Hindlimb muscle (tissue), 1 donor: ENCODE data around the gene MAP3K13. TPM values are rescaled to one million over a fixed set of nuclear protein-coding genes. Genes with fewer than 3 reads are reported as not detected.
"Not testable (repeated sequence)": the region's sequence is repeated elsewhere in the genome, so short reads cannot be mapped to it uniquely, and the experiment has no call there.

Experiments
- DNase-seq: peaks from one replicate; pipeline ENCODE4 v3.0.0-alpha.2; 2013
- polyA plus RNA-seq: library from polyadenylated mRNA; unstranded; fragments of 120-200 nt; gene quantifications from one replicate; pipeline ENCODE4 v1.2.1, GENCODE V29; 2013; ENCODE audit not compliant: insufficient read length

Gene MAP3K13
- polyA plus RNA-seq, 1 donor = 14.0 TPM

DNA sequence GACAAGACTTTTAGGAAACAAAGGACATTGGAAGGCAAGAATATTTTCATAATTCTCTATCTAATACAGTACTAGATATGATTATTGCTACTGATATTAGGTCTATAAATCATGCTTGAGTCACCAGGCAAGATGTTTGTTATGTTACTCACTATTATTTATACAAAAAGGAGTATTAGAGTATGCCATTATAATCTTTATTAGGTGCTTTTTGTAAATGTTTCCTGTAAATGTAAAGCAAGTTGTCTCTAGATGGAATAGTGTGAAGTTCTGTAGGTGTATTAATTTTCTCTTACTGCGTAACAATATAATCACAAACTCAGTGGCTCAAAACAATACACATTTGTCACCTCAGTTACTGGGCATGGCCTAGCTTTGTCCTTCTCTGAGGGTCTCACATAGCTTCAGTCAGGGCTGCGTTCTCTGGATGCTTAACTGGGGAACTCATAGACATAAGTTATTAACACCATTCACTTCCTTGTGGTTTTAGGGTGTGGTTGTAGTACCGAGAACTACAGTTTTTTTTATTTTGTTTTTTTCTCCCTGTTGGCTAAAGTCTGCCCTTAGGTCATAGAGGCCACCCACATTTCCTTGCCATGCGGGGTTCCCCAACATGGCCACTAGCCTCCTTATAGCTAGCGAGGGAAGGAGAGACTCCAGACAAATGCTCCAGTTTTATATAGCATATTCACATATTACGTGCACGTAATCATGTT is 20.3 kb upstream of the MAP3K13 start:
- no peak for DNase-seq

DNA sequence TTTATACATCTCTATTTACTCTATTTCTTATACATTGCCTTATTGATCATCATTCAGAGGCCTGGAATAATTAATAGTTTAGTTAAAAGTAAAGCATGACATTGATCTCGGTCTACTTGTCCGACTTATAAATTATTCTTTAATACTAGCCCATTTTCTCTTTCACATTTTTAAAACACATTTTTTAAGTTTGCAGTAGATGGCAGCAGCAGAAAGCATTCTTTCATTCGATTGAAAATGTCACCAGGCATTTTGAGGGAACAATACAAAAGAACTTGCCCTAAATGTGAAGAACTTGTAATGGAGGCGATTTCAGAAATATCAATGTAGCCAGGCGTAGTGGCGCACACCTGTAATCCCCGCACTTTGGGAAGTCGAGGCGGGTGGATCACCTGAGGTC is 15.5 kb upstream of the MAP3K13 start:
- DNase-seq = no peak

DNA sequence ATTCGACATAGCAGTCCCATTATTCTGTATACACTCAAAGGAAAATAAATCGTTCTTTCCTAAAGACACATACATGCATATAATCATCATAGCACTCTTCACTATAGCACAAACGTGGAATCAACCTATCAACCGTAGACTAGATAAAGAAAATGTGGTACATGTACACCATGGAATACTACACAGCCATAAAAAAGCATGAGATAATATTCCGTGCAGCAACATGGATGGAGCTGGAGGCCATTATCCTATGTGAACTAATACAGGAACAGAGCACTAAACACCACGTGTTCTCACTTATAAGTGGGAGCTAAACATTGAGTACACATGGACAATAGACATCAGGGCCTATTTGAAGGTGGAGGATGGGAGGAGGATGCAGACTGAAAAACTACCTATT is 12.1 kb upstream of the MAP3K13 start:
- no peak for DNase-seq

DNA sequence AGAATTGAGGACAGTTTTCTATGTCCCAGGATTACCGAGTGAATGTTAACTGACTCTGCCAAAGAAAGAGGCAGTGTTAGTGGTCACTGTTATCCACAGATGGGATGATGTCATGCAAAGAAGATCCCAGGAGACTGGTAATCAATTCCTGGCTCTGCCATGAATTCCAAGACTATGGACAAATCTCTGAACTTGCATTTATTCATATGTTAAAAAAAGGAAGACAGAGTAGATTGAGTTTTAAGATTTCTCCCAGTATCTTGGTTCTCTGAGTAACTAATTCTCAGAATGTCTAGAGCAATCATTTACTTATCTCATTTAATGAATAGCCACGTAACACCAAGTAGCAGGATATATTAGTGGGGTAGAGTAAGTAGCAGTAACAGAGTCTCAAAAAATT is 11.5 kb upstream of the MAP3K13 start:
- no peak for DNase-seq

DNA sequence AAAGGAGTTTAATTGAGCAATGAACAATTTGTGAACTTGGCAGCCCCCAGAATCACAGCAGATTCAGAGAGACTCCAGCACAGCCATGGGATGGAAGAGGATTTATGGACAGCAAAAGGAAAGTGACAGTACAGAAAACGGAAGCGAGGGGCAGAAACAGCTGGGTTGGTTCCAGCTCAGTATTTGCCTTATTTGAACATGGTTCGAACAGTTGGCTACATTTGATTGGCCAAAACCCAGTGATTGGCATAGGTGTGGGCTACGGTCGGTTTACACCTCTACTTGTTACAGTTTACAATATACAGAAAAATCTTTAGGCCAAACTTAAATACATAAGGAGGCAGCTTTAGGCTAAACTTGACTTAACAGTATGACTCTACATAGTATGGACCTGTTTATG is 9.7 kb upstream of the MAP3K13 start:
- no peak for DNase-seq

DNA sequence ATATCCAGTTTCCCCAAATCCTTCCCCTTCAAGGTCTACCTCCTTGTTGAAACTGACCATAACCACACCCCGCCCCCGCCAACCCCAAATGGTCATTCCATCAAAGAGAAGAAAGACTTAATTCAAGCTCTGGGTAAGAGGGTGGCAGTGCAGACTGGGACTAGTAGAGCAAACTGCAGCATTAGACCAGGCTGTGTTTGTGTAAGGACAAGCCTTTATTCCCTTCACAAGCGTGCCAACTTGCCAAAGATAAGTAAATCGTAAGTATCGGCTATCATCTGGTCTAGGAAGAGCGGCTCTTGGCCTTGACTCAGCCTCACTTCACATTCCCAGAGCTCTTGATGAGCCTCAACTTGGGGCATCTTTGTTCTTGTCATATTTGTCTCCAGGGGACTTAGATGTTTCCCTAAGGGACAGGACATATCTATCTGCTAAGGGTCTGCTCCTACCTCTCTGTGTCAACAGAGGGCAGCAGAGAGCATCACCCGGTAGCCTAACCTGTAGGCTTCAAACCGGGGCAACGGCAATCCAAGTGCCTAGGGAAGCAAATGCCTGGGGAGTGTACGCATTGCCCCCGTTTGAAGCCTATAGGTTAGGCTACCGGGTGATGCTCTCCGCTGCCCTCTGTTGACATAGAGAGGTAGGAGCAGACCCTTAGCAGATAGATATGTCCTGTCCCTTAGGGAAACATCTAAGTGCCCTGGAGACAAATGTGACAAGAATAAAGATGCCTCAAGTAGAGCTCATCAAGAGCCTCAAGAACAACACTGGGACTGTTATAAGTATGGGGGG is 8.9 kb upstream of the MAP3K13 start:
- DNase-seq = no peak

DNA sequence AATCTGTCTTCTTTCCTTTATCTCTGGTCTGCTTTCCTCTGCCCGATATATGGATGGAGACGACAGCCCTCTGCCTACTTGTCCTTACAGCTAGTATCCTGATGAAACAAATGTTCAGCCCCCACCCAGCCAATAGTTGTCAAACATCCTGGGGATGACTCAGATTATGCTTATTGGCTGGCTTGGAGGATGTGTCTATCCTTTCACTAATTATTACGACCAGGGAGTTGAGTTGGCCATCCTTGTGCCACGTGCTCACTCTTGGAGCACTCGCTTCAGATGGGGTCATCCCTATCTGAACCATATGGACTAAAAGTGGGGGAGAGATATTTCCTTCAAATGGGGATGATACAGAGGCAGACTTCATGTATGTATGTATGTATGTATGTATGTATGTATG is 6.4 kb upstream of the MAP3K13 start:
- DNase-seq = no peak

DNA sequence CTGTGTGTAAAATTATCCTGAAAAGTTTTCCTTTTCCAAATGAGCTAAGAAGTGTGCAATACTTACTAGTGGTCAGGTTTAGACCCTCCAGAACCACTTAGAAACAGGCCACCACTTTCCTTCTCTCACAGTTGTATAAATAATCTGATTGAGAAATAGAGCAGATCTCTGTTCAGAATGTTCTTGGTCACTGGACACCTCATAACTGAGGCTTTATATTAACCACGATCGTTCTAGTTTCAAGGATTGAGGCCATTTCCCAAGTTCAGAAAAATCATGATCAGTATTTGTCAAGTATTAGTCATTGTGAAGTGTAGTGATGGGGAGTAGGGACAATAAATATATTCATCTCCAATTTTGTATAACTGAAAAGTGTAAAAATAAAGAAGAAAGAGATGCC is 1.0 kb upstream of the MAP3K13 start:
- DNase-seq = no peak

DNA sequence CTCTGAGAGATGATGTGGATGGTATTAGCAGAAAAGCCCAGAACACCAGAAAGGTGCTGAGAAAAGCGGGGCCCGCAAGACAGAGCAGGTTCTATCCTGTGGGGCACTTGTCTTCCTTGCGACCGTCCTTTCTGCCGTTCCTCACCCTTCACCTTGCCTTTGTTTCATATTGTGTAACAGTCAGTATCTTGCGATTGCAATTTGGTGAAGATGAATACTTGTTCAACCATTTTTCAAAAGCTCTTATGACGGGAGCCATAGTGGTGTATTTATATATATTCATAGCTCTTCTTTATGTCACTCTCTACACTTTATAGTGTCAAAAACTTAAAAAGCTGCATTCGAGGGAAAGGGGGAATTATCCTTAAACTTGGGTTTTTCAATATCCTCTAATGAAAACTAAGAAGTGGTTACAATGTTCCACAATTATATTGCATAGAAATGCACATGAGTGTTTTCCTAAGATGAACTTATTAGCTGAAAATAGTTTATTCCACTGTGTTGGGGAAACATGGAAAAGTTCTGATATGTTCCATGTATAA is 797 bp downstream of the MAP3K13 start:
- no peak for DNase-seq

DNA sequence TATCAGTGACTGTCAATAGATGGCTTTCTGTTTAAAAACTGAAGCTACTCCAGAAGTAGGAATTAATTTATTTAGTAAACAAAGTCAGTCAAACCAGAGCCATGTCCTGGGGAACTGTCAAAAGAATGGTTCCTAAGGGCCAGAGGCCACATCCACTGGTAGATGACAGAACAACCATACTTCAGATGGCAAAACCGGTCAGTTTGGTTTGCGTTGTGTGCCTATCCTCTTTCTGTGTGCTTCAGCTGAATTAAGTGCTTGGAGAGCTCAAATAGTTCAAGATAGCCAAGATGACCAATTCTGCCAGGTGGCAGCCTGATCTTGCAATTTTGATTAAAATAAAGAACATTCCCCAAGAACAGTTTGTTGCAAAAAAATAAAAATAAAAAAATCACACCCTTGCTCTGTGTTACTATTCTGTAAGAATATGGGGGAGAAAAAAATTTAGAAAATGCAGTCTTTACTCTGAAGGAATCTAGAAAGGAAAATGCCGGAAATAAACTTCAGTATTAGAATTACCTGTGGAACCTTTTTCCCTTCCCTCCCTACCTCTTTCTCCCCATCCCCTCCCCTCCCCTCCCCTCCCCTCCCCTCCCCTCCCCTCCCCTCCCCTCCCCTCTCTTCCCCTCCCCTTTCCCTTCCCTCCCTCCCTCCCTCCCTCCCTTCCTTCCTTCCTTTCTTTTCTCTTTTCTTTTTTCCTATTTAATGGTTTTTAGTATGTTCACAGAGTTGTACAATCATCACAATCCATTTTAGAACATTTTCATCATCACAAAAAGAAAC is 2.5 kb downstream of the MAP3K13 start:
- no peak for DNase-seq

DNA sequence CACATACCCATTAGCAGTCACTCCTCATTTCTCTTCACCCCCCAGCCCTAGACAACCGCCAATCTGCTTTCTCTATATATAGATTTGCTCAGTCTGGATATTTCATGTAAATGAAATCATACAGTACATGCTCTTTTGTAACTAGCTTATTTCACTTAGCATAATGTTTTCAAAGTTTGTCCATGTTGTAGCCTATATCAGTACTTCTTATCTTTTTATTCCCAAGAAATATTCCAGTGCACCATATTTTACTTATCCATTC is 3.1 kb downstream of the MAP3K13 start:
- DNase-seq = no peak

DNA sequence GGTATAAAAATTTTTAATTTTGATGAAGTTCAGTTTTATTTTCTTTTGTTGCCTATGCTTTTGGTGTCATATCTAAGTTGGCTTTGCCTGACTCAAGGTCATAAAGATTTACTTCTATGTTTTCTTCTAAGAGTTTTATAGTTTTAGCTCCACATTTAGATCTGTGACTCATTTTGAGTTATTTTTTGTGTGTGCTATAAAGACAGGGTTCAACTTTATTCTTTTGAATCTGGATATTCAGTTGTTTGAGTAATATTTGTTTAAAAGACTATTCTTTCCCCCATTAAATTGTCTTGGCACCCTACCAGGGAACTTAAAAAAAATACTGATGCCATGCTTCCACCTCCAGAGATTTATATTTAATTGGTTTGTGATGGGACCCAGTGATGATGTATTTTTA is 4.0 kb downstream of the MAP3K13 start:
- no peak for DNase-seq

DNA sequence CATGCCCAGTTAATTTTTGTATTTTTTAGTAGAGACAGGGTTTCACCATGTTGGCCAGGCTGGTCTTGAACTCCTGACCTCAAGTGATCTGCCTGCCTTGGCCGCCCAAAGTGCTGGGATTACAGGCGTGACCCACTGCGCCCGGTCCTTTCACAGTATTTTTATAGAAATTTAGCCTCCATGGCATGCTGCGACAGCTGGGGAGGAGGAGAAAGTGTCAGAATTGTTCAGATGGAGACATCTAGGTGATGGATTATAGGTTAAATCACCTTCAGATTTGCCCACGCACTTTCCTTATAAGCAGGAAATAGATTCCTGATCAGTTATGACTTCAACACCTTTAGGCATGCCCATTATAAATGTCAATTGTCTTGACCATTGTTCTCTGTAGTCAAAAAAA is 7.4 kb downstream of the MAP3K13 start:
- not testable (repeated sequence) for DNase-seq

DNA sequence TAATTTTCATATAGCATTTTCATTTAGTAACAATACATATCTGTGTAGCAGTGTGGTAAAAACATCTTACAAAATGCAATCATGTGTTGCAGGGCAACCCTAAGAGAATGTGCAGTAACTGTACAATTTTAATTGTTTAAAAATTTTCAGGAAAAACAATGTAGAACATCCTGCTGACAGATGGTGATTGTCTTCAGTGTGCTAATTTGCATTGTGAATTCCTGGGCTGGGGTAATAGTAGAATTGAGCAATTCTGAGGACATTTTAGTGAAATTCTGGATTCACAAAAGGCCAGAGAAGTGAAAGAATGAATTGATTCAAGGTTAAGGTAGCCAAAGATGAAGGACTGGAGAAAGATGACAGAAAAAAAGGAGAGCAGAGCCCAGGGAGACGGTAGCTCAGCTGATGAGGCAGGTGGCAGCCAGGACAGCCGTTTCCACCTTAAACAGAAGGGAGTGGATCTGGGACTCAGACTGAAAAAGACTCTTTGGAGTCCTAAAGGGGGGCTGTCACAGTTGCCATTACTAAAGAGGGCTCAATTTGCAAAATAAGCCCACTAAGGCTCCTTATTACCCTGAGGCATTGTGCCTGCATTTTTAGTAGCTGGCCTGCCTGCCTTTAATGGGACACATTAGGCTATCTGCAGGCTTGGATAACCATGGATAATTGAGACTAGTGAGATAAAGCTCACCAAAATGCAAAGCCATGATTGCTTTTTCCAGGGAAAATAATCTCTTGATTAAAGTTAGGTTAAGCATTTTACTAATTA is 8.6 kb downstream of the MAP3K13 start:
- DNase-seq = no peak

DNA sequence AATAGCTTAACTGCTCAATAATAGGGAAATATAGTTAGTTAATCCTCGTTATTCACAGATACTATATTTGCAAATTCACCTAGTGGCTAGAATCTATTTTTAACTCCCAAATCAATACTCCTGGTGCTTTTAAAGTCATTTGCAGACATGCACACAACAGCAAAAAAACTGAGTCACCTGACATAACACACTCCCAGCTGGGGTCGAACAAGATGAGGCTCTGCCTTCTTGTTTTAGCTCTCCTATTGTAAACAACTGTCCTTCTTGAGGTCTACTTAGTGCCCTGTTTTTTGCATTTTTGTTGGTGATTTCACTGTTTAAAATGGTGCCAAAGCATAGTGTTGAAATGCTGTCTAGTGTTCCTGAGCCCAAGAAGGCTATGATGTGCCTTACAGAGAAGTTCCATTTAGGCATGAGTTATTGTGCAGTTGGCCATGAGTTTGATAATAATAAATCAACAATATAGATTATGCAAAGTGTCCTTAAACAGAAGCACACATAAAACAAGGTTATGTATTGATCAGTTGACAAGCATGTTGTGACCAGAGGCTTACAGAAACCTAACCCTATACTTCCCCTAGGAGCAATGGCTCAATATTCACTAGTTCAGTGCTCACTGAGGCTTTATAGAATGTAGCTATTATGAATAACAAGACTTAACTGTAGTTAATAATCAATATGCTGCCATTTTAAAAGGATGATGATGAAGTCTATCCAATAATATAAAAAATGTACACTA is 18.6 kb downstream of the MAP3K13 start:
- no peak for DNase-seq

DNA sequence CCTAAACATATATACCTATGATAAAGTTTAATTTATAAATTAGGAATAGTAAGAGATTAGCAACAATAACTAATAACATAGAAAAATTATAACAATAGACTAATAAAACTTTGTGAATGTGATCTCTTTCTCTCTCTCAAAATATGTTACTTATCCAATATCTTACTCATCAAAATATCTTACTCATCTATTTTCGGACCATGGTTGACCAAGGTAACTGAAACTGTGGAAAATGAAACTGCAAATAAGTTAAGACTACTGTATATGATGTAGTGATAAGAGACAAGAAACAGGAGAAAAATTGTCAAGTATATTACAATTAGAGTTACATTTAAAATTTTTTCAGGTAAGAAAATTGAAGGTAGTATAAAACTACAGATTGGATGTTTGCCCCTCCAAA is 19.2 kb downstream of the MAP3K13 start:
- DNase-seq = no peak

DNA sequence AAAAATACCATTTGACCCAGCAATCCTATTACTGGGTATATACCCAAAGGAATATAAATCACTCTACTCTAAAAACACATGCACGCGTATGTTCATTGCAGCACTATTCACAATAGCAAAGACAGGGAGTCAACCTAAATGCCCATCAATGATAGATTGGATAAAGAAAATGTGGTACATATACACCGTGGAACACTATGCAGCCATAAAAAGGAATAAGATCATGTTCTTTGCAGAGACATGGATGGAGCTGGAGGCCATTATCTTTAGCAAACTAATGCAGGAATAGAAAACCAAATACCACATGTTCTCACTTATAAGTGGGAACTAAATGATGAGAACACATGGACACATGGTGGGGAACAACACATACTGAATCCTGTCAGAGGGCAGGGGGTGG is 23.6 kb downstream of the MAP3K13 start:
- DNase-seq = not testable (repeated sequence)

DNA sequence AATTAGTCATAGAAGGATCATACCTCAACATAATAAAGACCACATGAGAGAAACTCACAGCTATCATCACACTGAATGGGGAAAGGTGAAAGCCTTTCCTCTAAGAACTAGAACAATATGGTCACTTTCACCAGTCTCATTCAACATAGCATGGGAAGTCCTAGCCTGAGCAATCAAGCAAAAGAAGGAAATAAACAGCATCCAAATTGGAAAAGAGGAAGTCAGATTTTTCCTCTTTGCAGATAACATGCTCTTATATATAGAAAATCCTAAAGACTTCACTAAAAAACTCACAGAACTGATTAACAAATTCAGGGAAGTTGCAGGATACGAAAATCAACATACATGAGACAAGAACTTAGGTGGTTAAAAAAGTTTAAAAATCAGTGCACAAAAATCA is 24.7 kb downstream of the MAP3K13 start:
- DNase-seq = no peak

DNA sequence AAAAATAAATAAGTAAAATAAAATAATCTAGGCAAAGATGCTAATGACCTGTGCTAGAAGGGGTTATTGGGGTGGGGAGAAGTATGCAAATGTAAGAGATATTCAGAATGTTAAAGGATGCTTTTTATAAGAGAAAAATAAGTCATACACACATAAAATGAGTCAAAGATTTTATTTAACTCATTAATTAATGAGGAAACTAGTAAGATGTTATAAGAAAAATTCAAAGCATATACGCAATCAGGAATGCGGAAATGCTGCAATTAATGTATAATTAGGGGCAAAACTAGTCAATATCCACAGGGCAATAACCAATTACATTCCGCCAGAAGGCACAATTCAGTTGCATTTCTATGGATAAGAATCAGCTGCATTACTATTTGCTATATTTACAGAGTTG is 30.1 kb downstream of the MAP3K13 start:
- no peak for DNase-seq

DNA sequence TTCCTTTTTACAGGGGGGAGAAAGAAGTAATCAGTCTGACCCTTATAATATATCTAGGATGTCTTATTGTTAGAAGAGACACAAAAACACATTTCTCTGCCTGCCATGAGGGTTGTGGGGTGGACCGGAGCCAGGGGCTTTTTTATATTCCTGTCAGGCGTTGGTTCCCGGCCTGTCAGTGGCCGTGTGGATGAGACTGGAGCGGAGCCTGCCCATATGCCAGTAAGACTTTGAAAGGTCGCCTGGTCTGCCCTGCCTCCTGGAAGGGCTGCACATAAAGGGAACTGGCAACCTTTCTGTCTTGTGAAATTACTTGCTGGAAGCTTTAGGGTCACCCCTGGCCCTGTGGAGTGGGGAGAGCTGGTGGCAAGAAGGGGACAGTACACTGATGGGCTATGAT is 34.7 kb downstream of the MAP3K13 start:
- DNase-seq = no peak

DNA sequence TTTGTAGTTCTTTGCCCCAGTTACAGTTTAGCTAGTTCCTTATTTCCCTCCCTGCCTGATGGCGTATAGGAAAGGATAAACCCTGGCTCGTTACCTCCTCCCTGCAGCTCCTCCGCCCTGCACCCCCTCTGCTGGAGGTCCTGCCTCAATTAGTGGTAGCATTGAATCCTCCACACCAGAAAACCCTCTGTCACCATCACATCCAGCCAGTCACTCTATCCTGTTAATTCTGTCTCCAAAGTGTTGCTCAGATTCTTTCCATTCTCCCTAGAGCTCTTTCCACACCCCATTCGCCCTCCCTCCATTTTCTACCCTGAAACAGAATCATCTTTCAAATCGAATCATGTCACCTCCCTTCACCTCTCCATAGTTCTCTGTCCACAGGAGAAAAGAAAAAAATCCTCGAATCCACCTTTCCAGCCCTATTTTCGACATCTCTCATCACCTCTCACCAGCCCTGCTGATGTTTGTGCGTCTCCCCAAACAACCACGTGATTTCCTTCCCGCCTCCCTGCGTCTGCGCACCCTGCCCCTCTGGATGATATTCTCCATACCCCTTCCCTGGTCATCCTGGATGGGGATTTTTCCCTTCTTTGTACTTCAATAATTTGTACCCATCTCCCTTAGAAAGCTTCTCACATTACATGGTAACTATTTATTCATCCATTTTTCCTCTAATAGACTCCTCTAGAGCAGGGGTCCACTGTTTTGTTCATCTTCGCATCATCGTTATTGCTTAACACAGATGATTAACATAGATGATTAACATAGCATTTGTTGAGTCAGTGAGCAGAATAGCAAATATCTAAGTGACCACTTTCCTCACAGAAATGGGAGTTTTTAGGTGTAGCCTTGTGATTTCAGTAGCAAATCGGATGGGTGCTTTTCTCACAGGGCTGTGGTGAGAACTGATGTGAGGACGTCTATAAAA is 37.1 kb downstream of the MAP3K13 start:
- no peak for DNase-seq
